Measurements from ENCODE around the gene PPP6C. TPM values are rescaled to one million over a fixed set of nuclear protein-coding genes. Genes with fewer than 3 reads are reported as not detected.
"Not testable (repeated sequence)": the region's sequence is repeated elsewhere in the genome, so short reads cannot be mapped to it uniquely, and the experiment has no call there.

The PPP6C gene
- total RNA-seq, 4 donors from 2014 or later = 19.0 to 43.7 (median 21.2) TPM

DNA sequence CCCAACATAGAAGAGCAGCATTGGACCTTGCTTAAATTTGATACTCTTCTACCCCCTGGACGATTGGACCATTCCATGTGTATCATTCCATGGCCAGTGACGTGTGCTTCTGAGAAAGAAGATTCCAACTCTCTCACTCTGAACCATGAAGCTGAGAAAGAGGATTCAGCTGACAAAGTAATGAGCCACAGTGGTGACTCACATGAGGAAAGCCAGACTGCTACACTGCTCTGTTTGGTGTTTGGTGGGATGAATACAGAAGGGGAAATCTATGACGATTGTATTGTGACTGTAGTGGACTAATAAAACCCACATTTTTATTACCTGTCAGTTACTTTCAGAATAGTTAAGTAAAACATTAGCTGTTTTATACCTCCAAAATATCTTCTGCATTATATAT, 44.1 kb upstream of the PPP6C start:
- no peak for DNase-seq
- Histone ChIP-seq H3K9me3 (no peaks in the 10 kb centered on the region), H3K4me3 (no peak overlapping the region), H3K27ac (no peak overlapping the region), H3K4me1 (peaks cover 0 to 6% of the 10 kb centered on the region in 2 donors), H3K27me3 (no peaks in the 10 kb centered on the region), H3K36me3 (no peaks in the 10 kb centered on the region)
- intact Hi-C loops (cut with DNase I; ENCODE audit: low total_unique reads) = no loop called here
- no peak for TF ChIP-seq POLR2A (IDR thresholded peaks at IDR 0.05)
- TF ChIP-seq, protein P1, sequence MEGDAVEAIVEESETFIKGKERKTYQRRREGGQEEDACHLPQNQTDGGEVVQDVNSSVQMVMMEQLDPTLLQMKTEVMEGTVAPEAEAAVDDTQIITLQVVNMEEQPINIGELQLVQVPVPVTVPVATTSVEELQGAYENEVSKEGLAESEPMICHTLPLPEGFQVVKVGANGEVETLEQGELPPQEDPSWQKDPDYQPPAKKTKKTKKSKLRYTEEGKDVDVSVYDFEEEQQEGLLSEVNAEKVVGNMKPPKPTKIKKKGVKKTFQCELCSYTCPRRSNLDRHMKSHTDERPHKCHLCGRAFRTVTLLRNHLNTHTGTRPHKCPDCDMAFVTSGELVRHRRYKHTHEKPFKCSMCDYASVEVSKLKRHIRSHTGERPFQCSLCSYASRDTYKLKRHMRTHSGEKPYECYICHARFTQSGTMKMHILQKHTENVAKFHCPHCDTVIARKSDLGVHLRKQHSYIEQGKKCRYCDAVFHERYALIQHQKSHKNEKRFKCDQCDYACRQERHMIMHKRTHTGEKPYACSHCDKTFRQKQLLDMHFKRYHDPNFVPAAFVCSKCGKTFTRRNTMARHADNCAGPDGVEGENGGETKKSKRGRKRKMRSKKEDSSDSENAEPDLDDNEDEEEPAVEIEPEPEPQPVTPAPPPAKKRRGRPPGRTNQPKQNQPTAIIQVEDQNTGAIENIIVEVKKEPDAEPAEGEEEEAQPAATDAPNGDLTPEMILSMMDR (IDR thresholded peaks at IDR 0.05) = no peak

DNA sequence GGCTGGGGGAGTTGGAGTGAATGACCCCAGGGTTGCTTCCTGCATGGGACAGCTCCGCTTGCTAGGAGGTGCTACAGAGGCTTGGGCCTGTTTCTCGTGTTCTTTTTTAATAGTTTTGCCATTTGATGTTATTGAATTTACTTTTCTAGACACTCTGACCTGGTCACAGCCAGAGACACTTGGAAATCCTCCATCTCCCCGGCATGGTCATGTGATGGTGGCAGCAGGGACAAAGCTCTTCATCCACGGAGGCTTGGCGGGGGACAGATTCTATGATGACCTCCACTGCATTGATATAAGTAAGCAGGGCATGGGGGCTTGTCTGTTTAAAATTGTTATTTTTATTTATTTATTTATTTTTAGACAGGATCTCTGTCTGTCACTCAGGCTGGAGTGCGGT, 38.2 kb upstream of the PPP6C start:
- Histone ChIP-seq H3K36me3 (no peaks in the 10 kb centered on the region), H3K27me3 (no peaks in the 10 kb centered on the region), H3K9me3 (no peaks in the 10 kb centered on the region), H3K4me1 (no peaks in the 10 kb centered on the region), H3K27ac (no peak overlapping the region), H3K4me3 (no peak overlapping the region)
- DNase-seq = no peak
- TF ChIP-seq POLR2A (IDR thresholded peaks at IDR 0.05) = no peak
- TF ChIP-seq, protein P1 (IDR thresholded peaks at IDR 0.05) = no peak
- intact Hi-C loops (cut with DNase I; ENCODE audit: low total_unique reads) = no loop called here

DNA sequence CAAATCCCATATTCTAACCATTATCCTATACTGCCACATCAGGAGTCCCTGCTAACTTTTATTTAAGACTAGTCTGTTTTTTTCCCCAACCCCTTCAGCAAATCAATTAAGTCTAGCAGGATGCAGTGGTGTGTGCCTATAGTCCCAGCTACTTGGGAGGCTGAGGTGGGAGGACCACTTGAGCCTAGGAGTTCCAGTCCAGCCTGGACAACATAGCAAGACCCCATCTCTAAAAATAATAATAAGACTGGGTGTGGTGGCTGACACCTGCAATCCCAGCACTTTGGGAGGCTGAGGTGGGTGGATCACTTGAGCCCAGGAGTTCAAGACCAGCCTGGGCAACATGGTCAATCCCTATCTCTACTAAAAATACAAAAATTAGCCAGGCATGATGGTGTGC, 35.3 kb upstream of the PPP6C start:
- DNase-seq; H3K36me3 ChIP-seq; H3K9me3 ChIP-seq; H3K27ac ChIP-seq; H3K4me1 ChIP-seq; intact Hi-C loops (cut with DNase I; ENCODE audit: low total_unique reads); H3K4me3 ChIP-seq; H3K27me3 ChIP-seq: not testable (repeated sequence)

DNA sequence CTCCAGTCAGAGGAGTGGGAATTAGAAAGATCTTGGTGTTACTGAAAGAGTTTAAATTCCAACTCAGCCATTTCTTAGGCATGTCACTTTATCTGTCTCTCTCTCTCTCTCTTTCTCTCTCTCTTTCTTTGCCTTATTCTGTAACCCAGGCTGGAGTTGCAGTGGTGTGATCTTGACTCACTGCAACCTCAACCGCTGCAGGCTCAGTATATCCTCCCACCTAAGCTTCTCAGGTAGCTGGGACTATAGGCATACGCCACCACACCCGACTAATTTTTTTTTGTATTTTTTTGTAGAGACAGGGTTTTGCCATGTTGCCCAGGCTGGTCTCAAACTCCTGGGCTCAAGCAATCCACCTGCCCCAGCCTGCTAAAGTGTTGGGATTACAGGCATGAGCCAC, 29.0 kb upstream of the PPP6C start:
- no peaks in the 10 kb centered on the region for H3K27me3 ChIP-seq
- no peak for DNase-seq
- TF ChIP-seq, protein P1 (IDR thresholded peaks at IDR 0.05) = no peak
- no peak for TF ChIP-seq POLR2A (IDR thresholded peaks at IDR 0.05)
- no peaks in the 10 kb centered on the region for H3K36me3 ChIP-seq
- H3K9me3 ChIP-seq = no peaks in the 10 kb centered on the region
- H3K27ac ChIP-seq = no peak overlapping the region
- intact Hi-C loops (cut with DNase I; ENCODE audit: low total_unique reads) = no loop called here
- no peaks in the 10 kb centered on the region for H3K4me1 ChIP-seq
- no peak overlapping the region for H3K4me3 ChIP-seq

DNA sequence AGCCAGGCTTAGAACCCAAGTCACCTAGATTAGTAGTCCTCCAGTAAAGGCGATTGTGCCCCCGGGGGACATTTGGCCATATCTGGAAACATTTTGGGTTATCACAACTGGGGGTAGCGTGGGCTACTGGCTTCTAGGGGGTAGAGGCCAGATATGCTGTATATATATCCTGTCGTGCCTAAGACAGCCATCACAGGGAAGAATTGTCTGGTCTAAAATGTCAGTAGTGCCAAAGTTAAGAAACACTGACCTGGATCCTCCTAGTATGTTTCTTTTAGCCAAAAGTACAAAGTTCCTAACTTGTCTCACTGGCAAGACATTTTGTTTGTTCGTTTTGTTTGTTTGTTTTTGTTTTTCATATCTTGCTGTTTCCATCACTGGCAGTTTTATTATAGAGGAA, 24.6 kb upstream of the PPP6C start:
- H3K27me3 ChIP-seq = no peaks in the 10 kb centered on the region
- no peak for DNase-seq
- intact Hi-C loops (cut with DNase I; ENCODE audit: low total_unique reads) = no loop called here
- H3K4me1 ChIP-seq = no peaks in the 10 kb centered on the region
- no peak for TF ChIP-seq POLR2A (IDR thresholded peaks at IDR 0.05)
- TF ChIP-seq, protein P1 (IDR thresholded peaks at IDR 0.05) = no peak
- no peaks in the 10 kb centered on the region for H3K36me3 ChIP-seq
- H3K27ac ChIP-seq = no peak overlapping the region
- H3K4me3 ChIP-seq = no peak overlapping the region
- H3K9me3 ChIP-seq = no peaks in the 10 kb centered on the region

DNA sequence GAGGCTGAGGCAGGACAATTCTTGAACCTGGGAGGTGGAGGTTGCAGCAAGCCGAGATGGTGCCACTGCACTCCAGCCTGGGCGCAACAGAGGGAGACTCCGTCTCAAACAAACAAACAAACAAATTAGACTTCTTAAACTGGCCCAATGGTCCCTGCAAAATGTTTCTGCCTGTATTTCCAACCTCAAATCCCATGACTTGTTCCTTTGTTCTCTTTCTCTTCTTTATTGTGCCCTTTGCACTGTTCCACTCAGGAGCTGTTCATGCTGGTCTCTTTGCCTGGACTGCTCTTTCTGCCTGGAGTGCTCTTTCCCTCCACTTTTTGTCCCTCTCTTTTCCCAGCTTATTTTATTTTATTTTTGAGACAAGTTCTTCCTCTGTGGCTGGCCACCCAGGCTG, 14.9 kb upstream of the PPP6C start:
- Histone ChIP-seq H3K4me3 (no peak overlapping the region), H3K27me3 (no peaks in the 10 kb centered on the region), H3K27ac (no peak overlapping the region), H3K36me3 (no peaks in the 10 kb centered on the region), H3K9me3 (no peaks in the 10 kb centered on the region), H3K4me1 (no peaks in the 10 kb centered on the region)
- intact Hi-C loops (cut with DNase I; ENCODE audit: low total_unique reads) = no loop called here
- no peak for DNase-seq
- TF ChIP-seq, protein P1 (IDR thresholded peaks at IDR 0.05) = no peak
- TF ChIP-seq POLR2A (IDR thresholded peaks at IDR 0.05) = no peak
